CD14-positive monocyte (primary cell): ENCODE results near the gene VPS16. TPM values are rescaled to one million over a fixed set of nuclear protein-coding genes. Genes with fewer than 3 reads are reported as not detected.

Experiments used
- DNase-seq, 3 donors: peaks; one replicate each; pipeline ENCODE4 v3.0.0-alpha.2; 2011 to 2022
- H2AFZ ChIP-seq: 2 replicates; pipeline ENCODE4 v1.6.0; 2012; ENCODE audit warnings: mild to moderate bottlenecking, low read depth, low read length, inconsistent platforms; ENCODE audit not compliant: insufficient read depth, poor library complexity, severe bottlenecking
- H3K27ac ChIP-seq, 2 donors: 1 replicate in 1 of 2; 2 replicates in 1 of 2; pipeline ENCODE4 v1.5.1; 2012 to 2013; ENCODE audit warnings: low read length in 2 of 2, control low read depth in 1 of 2, inconsistent platforms in 1 of 2, low read depth in 1 of 2, mild to moderate bottlenecking in 1 of 2
- H3K27me3 ChIP-seq, 2 donors: one replicate each; pipeline versions ENCODE4 v1.6.0 to v1.6.1; 2011 to 2013; ENCODE audit warnings: low read length in 2 of 2; ENCODE audit not compliant: control insufficient read depth in 2 of 2, insufficient read depth in 2 of 2
- H3K36me3 ChIP-seq, 2 donors: replicated peaks in 1 of 2; 1 replicate in 1 of 2; 2 replicates in 1 of 2; pipeline versions ENCODE4 v1.5.1 to v1.6.1; 2012 to 2013; ENCODE audit warnings: low read length in 2 of 2, control low read depth in 1 of 2, inconsistent platforms in 1 of 2, mild to moderate bottlenecking in 1 of 2; ENCODE audit not compliant: insufficient read depth in 2 of 2, control insufficient read depth in 1 of 2
- H3K4me1 ChIP-seq, 2 donors: 1 replicate in 1 of 2; 2 replicates in 1 of 2; pipeline versions ENCODE4 v1.5.1 to v1.6.1; 2012 to 2013; ENCODE audit warnings: low read length in 2 of 2, control low read depth in 1 of 2, inconsistent platforms in 1 of 2, mild to moderate bottlenecking in 1 of 2, moderate library complexity in 1 of 2; ENCODE audit not compliant: insufficient read depth in 2 of 2, control insufficient read depth in 1 of 2
- H3K4me2 ChIP-seq: replicated peaks from 2 replicates; pipeline ENCODE3; 2012; ENCODE audit warnings: low read length, moderate library complexity, mild to moderate bottlenecking; ENCODE audit not compliant: poor library complexity, severe bottlenecking; ENCODE audit errors: extremely low read depth
- H3K4me3 ChIP-seq, 3 experiments: fragments of 200-600 bp in 1 of 3; sonication (generic) in 1 of 3; replicated peaks in 1 of 3; 1 replicate in 2 of 3; 2 replicates in 1 of 3; pipeline ENCODE4 v1.5.1; 2011 to 2013; ENCODE audit warnings: low read length in 3 of 3, mild to moderate bottlenecking in 3 of 3, control low read depth in 2 of 3, low read depth in 2 of 3, inconsistent platforms in 1 of 3, moderate library complexity in 1 of 3
- H3K79me2 ChIP-seq: 2 replicates; pipeline ENCODE4 v1.6.0; 2012; ENCODE audit warnings: mild to moderate bottlenecking, control low read depth, inconsistent platforms, low read length, moderate library complexity; ENCODE audit not compliant: insufficient read depth
- H3K9ac ChIP-seq: 2 replicates; pipeline ENCODE4 v1.6.0; 2017; ENCODE audit warnings: low read length, mild to moderate bottlenecking; ENCODE audit not compliant: insufficient read depth, poor library complexity, severe bottlenecking
- H3K9me3 ChIP-seq, 2 donors: replicated peaks in 1 of 2; 1 replicate in 1 of 2; 2 replicates in 1 of 2; pipeline versions ENCODE4 v1.5.1 to v1.6.1; 2012 to 2013; ENCODE audit warnings: low read length in 2 of 2, control low read depth in 1 of 2; ENCODE audit not compliant: control insufficient read depth in 1 of 2, insufficient read depth in 1 of 2
- H4K20me1 ChIP-seq: 2 replicates; pipeline ENCODE4 v1.6.0; 2012; ENCODE audit warnings: mild to moderate bottlenecking, low read length, control low read depth, moderate library complexity; ENCODE audit not compliant: insufficient read depth
- H3K27ac Mint-ChIP-seq, 7 donors: one replicate each; pipeline ENCODE4 v1.8.0; 2020; ENCODE audit warnings: mild to moderate bottlenecking in 7 of 7, mixed read lengths in 7 of 7, moderate library complexity in 6 of 7, inconsistent platforms in 2 of 7
- H3K27me3 Mint-ChIP-seq, 3 donors: one replicate each; pipeline ENCODE4 v1.8.0; 2021 to 2022; ENCODE audit warnings: low read depth in 3 of 3, mild to moderate bottlenecking in 3 of 3, mixed read lengths in 3 of 3, moderate library complexity in 3 of 3, inconsistent platforms in 1 of 3
- H3K36me3 Mint-ChIP-seq, 2 donors: one replicate each; pipeline ENCODE4 v1.8.0; 2020; ENCODE audit warnings: mixed read lengths in 2 of 2, inconsistent platforms in 1 of 2, mild to moderate bottlenecking in 1 of 2
- H3K4me1 Mint-ChIP-seq: one replicate; pipeline ENCODE4 v1.8.0; 2020; ENCODE audit warnings: mild to moderate bottlenecking, mixed read lengths
- H3K4me3 Mint-ChIP-seq, 2 donors: one replicate each; pipeline ENCODE4 v1.8.0; 2020; ENCODE audit warnings: mild to moderate bottlenecking in 2 of 2, mixed read lengths in 2 of 2, moderate library complexity in 1 of 2
- H3K9me3 Mint-ChIP-seq, 7 donors: one replicate each; pipeline ENCODE4 v1.8.0; 2020 to 2022; ENCODE audit warnings: mixed read lengths in 7 of 7, mild to moderate bottlenecking in 6 of 7, moderate library complexity in 6 of 7, inconsistent platforms in 2 of 7
- CTCF ChIP-seq: fragments of 200-600 bp; IDR thresholded peaks from one replicate; pipeline ENCODE4 v1.8.0; 2022; ENCODE audit warnings: antibody characterized with exemption, mild to moderate bottlenecking
- WGBS: methylation state at CpG from one replicate; pipeline ENCODE4 v1.1.5; 2013; ENCODE audit warnings: missing lambda C conversion rate; ENCODE audit not compliant: insufficient coverage; 5-methylcytosine and 5-hydroxymethylcytosine counted together
- intact Hi-C, 2 donors: fragments of 100-400 bp; cut with micrococcal nuclease; formaldehyde crosslinking; loops; one replicate each; pipeline versions ENCODE4 v1.15.0 to v1.15.1; 2023
- polyA minus RNA-seq: library from RNA; depleted of rRNA, polyadenylated mRNA; stranded (reverse); fragments of >200 nt; gene quantifications from 2 replicates; pipeline ENCODE4 v1.2.3, GENCODE V29; 2012
- polyA plus RNA-seq, 3 donors: library from polyadenylated mRNA; depleted of rRNA in 1 of 3; unstranded in 2 of 3; stranded (reverse) in 1 of 3; fragments of 300-500 nt in 2 of 3; fragments of >200 nt in 1 of 3; fragmentation: Illumina TruSeq in 2 of 3; gene quantifications; 1 replicate in 2 of 3; 2 replicates in 1 of 3; pipeline ENCODE4 v1.2.3, GENCODE V29; 2012 to 2021
- total RNA-seq, 12 experiments: library from RNA in 1 of 12; stranded (reverse) in 1 of 12; fragments of 120-200 nt in 1 of 12; gene quantifications; one replicate each; pipeline ENCODE4 v1.2.4 and lab custom pipeline; 2013 to 2026; ENCODE audit warnings: mixed read lengths in 6 of 12, inconsistent platforms in 1 of 12

Gene VPS16
- total RNA-seq (2013), result 61.2 TPM
- 10 to 100 TPM; 33.3 to 87.0 (median 34.5) TPM for polyA plus RNA-seq
- polyA minus RNA-seq, result 29.6 and 33.3 TPM in 2 replicates
- 12.0 to 57.7 (median 32.6) reads per million in 11 experiments for total RNA-seq (lab: John Stamatoyannopoulos, UW)

- H3K4me1 ChIP-seq, result peaks cover 13 to 27% of the 10 kb centered on the region in 2 donors
- peak within 1 kb of the TSS; percentile 80 to 94 (median 80) for H3K4me3 ChIP-seq
- no peak for TF ChIP-seq CTCF
- H4K20me1 ChIP-seq, result peaks cover 23% of the 10 kb centered on the region
- peak within 1 kb of the TSS; percentile 45 to 92 for H3K27ac ChIP-seq
- peaks cover 31% of the 10 kb centered on the region for H3K4me1 Mint-ChIP-seq
- H2AFZ ChIP-seq, result peak within 1 kb of the TSS; percentile 100
- H3K4me3 Mint-ChIP-seq, result peak within 1 kb of the TSS; percentile 84 to 91
- peak within 1 kb of the TSS; percentile 90 for H3K9ac ChIP-seq
- no peaks in the 10 kb centered on the region for H3K9me3 Mint-ChIP-seq
- H3K36me3 ChIP-seq, result peaks cover 0 to 29% of the 10 kb centered on the region in 2 donors
- intact Hi-C loops, result no loop called here
- H3K27me3 ChIP-seq, result no peaks in the 10 kb centered on the region
- H3K4me2 ChIP-seq, result peak within 1 kb of the TSS; percentile 79
- peaks cover 0 to 4% (median 3%) of the 10 kb centered on the region in 3 donors for H3K27me3 Mint-ChIP-seq
- DNase-seq, result peak; percentile 82 to 87 (median 85)
- H3K36me3 Mint-ChIP-seq, result peaks cover 17 to 40% of the 10 kb centered on the region in 2 donors
- H3K79me2 ChIP-seq, result peaks cover 16% of the 10 kb centered on the region
- no peaks in the 10 kb centered on the region for H3K9me3 ChIP-seq
- WGBS, result 3% methylated on average over 98 of the region's 98 CpGs
- H3K27ac Mint-ChIP-seq, result peak within 1 kb of the TSS; percentile 54 to 91 (median 87)
These were observed at the start of gene VPS16, which contains the start of gene PCED1A for GRCh38 chr20:2840138-2840966. Gene VPS16 (plus strand): TSS chr20:2840745. CDS start chr20:2840775, 30 bp downstream. Gene PCED1A (minus strand): TSS chr20:2840655. CDS start chr20:2839912, 743 bp downstream.

GRCh38 chr20:2793471-2793870 is 47.1 kb upstream of the VPS16 start:
- Mint-ChIP-seq H3K36me3 (no peaks in the 10 kb centered on the region), H3K27ac (peak overlapping the region in 1 of 7 donors; percentile 82)
- intact Hi-C loops, result no loop called here

More at GRCh38 chr20:2793471-2793870, 47.1 kb upstream of the VPS16 start:
- Mint-ChIP-seq H3K4me3 (no peak overlapping the region), H3K4me1 (no peaks in the 10 kb centered on the region), H3K27me3 (peaks cover under 1 to 6% (median 3%) of the 10 kb centered on the region in 3 donors), H3K9me3 (peaks cover 0 to 3% (median 0%) of the 10 kb centered on the region in 7 donors)
- Histone ChIP-seq H3K4me1 (no peaks in the 10 kb centered on the region), H3K4me2 (no peak overlapping the region), H2AFZ (no peak overlapping the region), H3K79me2 (no peaks in the 10 kb centered on the region), H3K4me3 (no peak overlapping the region), H3K9me3 (no peaks in the 10 kb centered on the region), H4K20me1 (no peaks in the 10 kb centered on the region), H3K27ac (no peak overlapping the region), H3K9ac (no peak overlapping the region), H3K36me3 (no peaks in the 10 kb centered on the region), H3K27me3 (no peaks in the 10 kb centered on the region)
- no peak for TF ChIP-seq CTCF
- no peak for DNase-seq
- 94% methylated on average over 6 of the region's 6 CpGs for WGBS
